ENCODE data around the gene SLC35B1. TPM values are rescaled to one million over a fixed set of nuclear protein-coding genes. Genes with fewer than 3 reads are reported as not detected.
A peak's percentile ranks its signal among the peaks of the same experiment; 100 is the strongest.

SLC35B1 gene
- polyA plus RNA-seq, 6 donors from 2014 or later: 20.6 to 47.5 (median 25.7) TPM

GRCh38 chr17:49707246-49707607, 537 bp downstream of the SLC35B1 start:
- ATAC-seq (ENCODE audit: low read depth in 2 of 2): peak in 1 of 2 donors; percentile 18
- no peak for DNase-seq
- H3K27me3 Mint-ChIP-seq: no peaks in the 10 kb centered on the region
- H3K36me3 Mint-ChIP-seq: peaks cover 17 to 20% of the 10 kb centered on the region in 2 donors
- H3K4me3 Mint-ChIP-seq: peak overlapping the region; percentile 93 to 97 (median 95)
- H3K9me3 Mint-ChIP-seq: no peaks in the 10 kb centered on the region
- H3K27ac Mint-ChIP-seq: peak overlapping the region in 5 of 6 donors; percentile 95 to 99 (median 98)
- H3K4me1 Mint-ChIP-seq: peaks cover 31 to 40% (median 38%) of the 10 kb centered on the region in 3 donors

GRCh38 chr17:49705254-49705653, 2.5 kb downstream of the SLC35B1 start:
- H3K36me3 Mint-ChIP-seq: peaks cover 12 to 17% of the 10 kb centered on the region in 2 donors
- peak overlapping the region in 3 of 6 donors; percentile 69 to 71 (median 70) for H3K27ac Mint-ChIP-seq
- peak overlapping the region in 6 of 8 donors; percentile 9 to 96 (median 58) for H3K4me3 Mint-ChIP-seq
- H3K9me3 Mint-ChIP-seq: no peaks in the 10 kb centered on the region
- ATAC-seq (ENCODE audit: low read depth in 2 of 2) (no peak), DNase-seq (no peak)
- H3K27me3 Mint-ChIP-seq: no peaks in the 10 kb centered on the region
- peaks cover 28 to 40% (median 40%) of the 10 kb centered on the region in 3 donors for H3K4me1 Mint-ChIP-seq

GRCh38 chr17:49703557-49704277, 4.0 kb downstream of the SLC35B1 start:
- Mint-ChIP-seq H3K9me3 (no peaks in the 10 kb centered on the region), H3K27ac (no peak overlapping the region), H3K4me3 (peak overlapping the region in 1 of 8 donors; percentile 51), H3K27me3 (no peaks in the 10 kb centered on the region), H3K36me3 (peaks cover 10 to 21% of the 10 kb centered on the region in 2 donors), H3K4me1 (peaks cover 35 to 42% (median 37%) of the 10 kb centered on the region in 3 donors)
- ATAC-seq (ENCODE audit: low read depth in 2 of 2) (no peak), DNase-seq (no peak)

GRCh38 chr17:49700960-49701359, 6.8 kb downstream of the SLC35B1 start:
- Mint-ChIP-seq H3K27ac (peak overlapping the region in 1 of 6 donors; percentile 52), H3K36me3 (peaks cover 10 to 21% of the 10 kb centered on the region in 2 donors), H3K27me3 (no peaks in the 10 kb centered on the region), H3K9me3 (no peaks in the 10 kb centered on the region), H3K4me3 (no peak overlapping the region), H3K4me1 (peaks cover 19 to 24% (median 22%) of the 10 kb centered on the region in 3 donors)
- DNase-seq (no peak), ATAC-seq (ENCODE audit: low read depth in 2 of 2) (no peak)

- no peak overlapping the region for H3K4me3 Mint-ChIP-seq
- ATAC-seq (ENCODE audit: low read depth in 2 of 2) (no peak), DNase-seq (no peak)
- no peaks in the 10 kb centered on the region for H3K27me3 Mint-ChIP-seq
- peak overlapping the region in 3 of 6 donors; percentile 2 to 83 (median 30) for H3K27ac Mint-ChIP-seq
- peaks cover 15 to 24% (median 20%) of the 10 kb centered on the region in 3 donors for H3K4me1 Mint-ChIP-seq
- peaks cover 4 to 12% of the 10 kb centered on the region in 2 donors for H3K36me3 Mint-ChIP-seq
- no peaks in the 10 kb centered on the region for H3K9me3 Mint-ChIP-seq
Measured at GRCh38 chr17:49699966-49700575, 7.7 kb downstream of the SLC35B1 start.

GRCh38 chr17:49698005-49698404, 9.8 kb downstream of the SLC35B1 start:
- no peak for DNase-seq
- Mint-ChIP-seq H3K4me1 (peaks cover 18 to 28% (median 21%) of the 10 kb centered on the region in 3 donors), H3K36me3 (peaks cover 0 to 10% of the 10 kb centered on the region in 2 donors), H3K4me3 (no peak overlapping the region), H3K9me3 (no peaks in the 10 kb centered on the region), H3K27me3 (no peaks in the 10 kb centered on the region), H3K27ac (no peak overlapping the region)
- ATAC-seq (ENCODE audit: low read depth in 2 of 2): no peak

GRCh38 chr17:49696233-49696761, 11.5 kb downstream of the SLC35B1 start:
- no peak for DNase-seq
- Mint-ChIP-seq H3K36me3 (peaks cover 0 to 10% of the 10 kb centered on the region in 2 donors), H3K4me3 (no peak overlapping the region), H3K27me3 (no peaks in the 10 kb centered on the region), H3K27ac (peak overlapping the region in 4 of 6 donors; percentile 64 to 72 (median 68)), H3K4me1 (peaks cover 18 to 28% (median 21%) of the 10 kb centered on the region in 3 donors), H3K9me3 (no peaks in the 10 kb centered on the region)
- ATAC-seq (ENCODE audit: low read depth in 2 of 2): peak; percentile 56 to 67

GRCh38 chr17:49695698-49696232, 12.0 kb downstream of the SLC35B1 start:
- Mint-ChIP-seq H3K27me3 (no peaks in the 10 kb centered on the region), H3K4me1 (peaks cover 18 to 28% (median 21%) of the 10 kb centered on the region in 3 donors), H3K4me3 (no peak overlapping the region), H3K27ac (peak overlapping the region in 3 of 6 donors; percentile 24 to 64 (median 27)), H3K9me3 (no peaks in the 10 kb centered on the region), H3K36me3 (peaks cover 0 to 10% of the 10 kb centered on the region in 2 donors)
- ATAC-seq (ENCODE audit: low read depth in 2 of 2) (no peak), DNase-seq (no peak)

GRCh38 chr17:49694847-49695697, 12.7 kb downstream of the SLC35B1 start:
- peaks cover 18 to 28% (median 18%) of the 10 kb centered on the region in 3 donors for H3K4me1 Mint-ChIP-seq

GRCh38 chr17:49692751-49693150, 15.0 kb downstream of the SLC35B1 start:
- Mint-ChIP-seq H3K27me3 (no peaks in the 10 kb centered on the region), H3K4me3 (no peak overlapping the region), H3K4me1 (peaks cover 22 to 36% (median 24%) of the 10 kb centered on the region in 3 donors), H3K36me3 (no peaks in the 10 kb centered on the region), H3K9me3 (no peaks in the 10 kb centered on the region), H3K27ac (no peak overlapping the region)
- DNase-seq: no peak
- no peak for ATAC-seq (ENCODE audit: low read depth in 2 of 2)

More at GRCh38 chr17:49694847-49695697, 12.7 kb downstream of the SLC35B1 start:
- peak overlapping the region in 1 of 6 donors; percentile 27 for H3K27ac Mint-ChIP-seq
- peaks cover 0 to 7% of the 10 kb centered on the region in 2 donors for H3K36me3 Mint-ChIP-seq
- ATAC-seq (ENCODE audit: low read depth in 2 of 2) (peak; percentile 80 to 84), DNase-seq (peak; percentile 76)
- no peaks in the 10 kb centered on the region for H3K27me3 Mint-ChIP-seq
- no peaks in the 10 kb centered on the region for H3K9me3 Mint-ChIP-seq
- H3K4me3 Mint-ChIP-seq: no peak overlapping the region

GRCh38 chr17:49691677-49692191, 16.0 kb downstream of the SLC35B1 start:
- H3K36me3 Mint-ChIP-seq: no peaks in the 10 kb centered on the region
- no peak for DNase-seq
- no peak for ATAC-seq (ENCODE audit: low read depth in 2 of 2)
- H3K27ac Mint-ChIP-seq: peak overlapping the region in 1 of 6 donors; percentile 47
- no peaks in the 10 kb centered on the region for H3K27me3 Mint-ChIP-seq
- H3K4me1 Mint-ChIP-seq: peaks cover 25 to 45% (median 28%) of the 10 kb centered on the region in 3 donors
- no peak overlapping the region for H3K4me3 Mint-ChIP-seq
- H3K9me3 Mint-ChIP-seq: no peaks in the 10 kb centered on the region

- peaks cover 25 to 41% (median 30%) of the 10 kb centered on the region in 3 donors for H3K4me1 Mint-ChIP-seq
- peak overlapping the region in 1 of 6 donors; percentile 27 for H3K27ac Mint-ChIP-seq
- DNase-seq: no peak
- H3K9me3 Mint-ChIP-seq: no peaks in the 10 kb centered on the region
- no peak for ATAC-seq (ENCODE audit: low read depth in 2 of 2)
- no peaks in the 10 kb centered on the region for H3K36me3 Mint-ChIP-seq
- H3K27me3 Mint-ChIP-seq: no peaks in the 10 kb centered on the region
- no peak overlapping the region for H3K4me3 Mint-ChIP-seq
Measured at GRCh38 chr17:49691086-49691676, 16.6 kb downstream of the SLC35B1 start.

Measured in naive B cell (primary cell).